NCI-H1105 (cell line): ENCODE results near the gene TXNDC5.
"Not testable (repeated sequence)": the region's sequence is repeated elsewhere in the genome, so short reads cannot be mapped to it uniquely, and the experiment has no call there.

Experiments used
- DNase-seq: peaks from one replicate; lab custom pipeline; 2025; lab: John Stamatoyannopoulos, UW

The TXNDC5 gene

GRCh38 chr6:7895125-7895423, 15.5 kb downstream of the TXNDC5 start:
- DNase-seq, result no peak

GRCh38 chr6:7894262-7895124, 16.1 kb downstream of the TXNDC5 start:
- DNase-seq, result no peak

GRCh38 chr6:7893342-7893741, 17.2 kb downstream of the TXNDC5 start:
- DNase-seq, result no peak

GRCh38 chr6:7892367-7892766, 18.2 kb downstream of the TXNDC5 start:
- DNase-seq, result not testable (repeated sequence)

GRCh38 chr6:7891078-7891872, 19.3 kb downstream of the TXNDC5 start:
- no peak for DNase-seq

GRCh38 chr6:7888587-7889357, 21.8 kb downstream of the TXNDC5 start:
- DNase-seq, result no peak

- no peak for DNase-seq
Observed at GRCh38 chr6:7887278-7887991, 23.2 kb downstream of the TXNDC5 start.

GRCh38 chr6:7886132-7886531, 24.5 kb downstream of the TXNDC5 start:
- no peak for DNase-seq

GRCh38 chr6:7883381-7883780, 27.2 kb downstream of the TXNDC5 start:
- DNase-seq, result no peak

GRCh38 chr6:7882505-7883257, 27.9 kb downstream of the TXNDC5 start:
- DNase-seq, result no peak

GRCh38 chr6:7881765-7882500, 28.7 kb downstream of the TXNDC5 start:
- no peak for DNase-seq

- DNase-seq, result no peak
Observed at GRCh38 chr6:7880718-7881107, 29.9 kb downstream of the TXNDC5 start.

- no peak for DNase-seq
Observed at GRCh38 chr6:7879980-7880717, 30.4 kb downstream of the TXNDC5 start.

- no peak for DNase-seq
Observed at GRCh38 chr6:7879579-7879978, 31.0 kb downstream of the TXNDC5 start.

GRCh38 chr6:7879043-7879442, 31.5 kb downstream of the TXNDC5 start:
- no peak for DNase-seq

GRCh38 chr6:7878401-7878964, 32.1 kb downstream of the TXNDC5 start:
- DNase-seq, result no peak

GRCh38 chr6:7868926-7869325, 41.7 kb downstream of the TXNDC5 start:
- no peak for DNase-seq

- DNase-seq, result no peak
Observed at GRCh38 chr6:7866526-7866925, 44.1 kb downstream of the TXNDC5 start.

- DNase-seq, result no peak
Observed at GRCh38 chr6:7865781-7866180, 44.8 kb downstream of the TXNDC5 start.
